ENCODE results near the gene ADGRG2.

Gene ADGRG2

GRCh38 chrX:18949944-18950301 lies 172.3 kb downstream of the ADGRG2 start:
- Histone ChIP-seq H3K4me3 (ENCODE audit: low read depth in 1 of 5, low read length in 5 of 5) (no peak overlapping the region), H3K36me3 (ENCODE audit: control insufficient read depth in 5 of 5, insufficient read depth in 5 of 5, low read length in 5 of 5) (peaks cover 0 to 24% (median 11%) of the 10 kb centered on the region in 5 donors), H3K9ac (ENCODE audit: low read length in 5 of 5) (no peak overlapping the region), H3K4me1 (ENCODE audit: control insufficient read depth in 5 of 5, insufficient read depth in 5 of 5, low read length in 5 of 5) (peaks cover 0 to 9% (median 2%) of the 10 kb centered on the region in 5 donors), H3K27ac (ENCODE audit: low read depth, low read length) (no peak overlapping the region), H3K27me3 (ENCODE audit: control insufficient read depth in 5 of 5, insufficient read depth in 4 of 5, low read length in 5 of 5) (peaks cover 0 to 5% (median 3%) of the 10 kb centered on the region in 5 donors), H3K9me3 (ENCODE audit: control insufficient read depth in 5 of 5, low read length in 5 of 5) (peaks cover 0 to 2% (median 0%) of the 10 kb centered on the region in 5 donors)

DNA sequence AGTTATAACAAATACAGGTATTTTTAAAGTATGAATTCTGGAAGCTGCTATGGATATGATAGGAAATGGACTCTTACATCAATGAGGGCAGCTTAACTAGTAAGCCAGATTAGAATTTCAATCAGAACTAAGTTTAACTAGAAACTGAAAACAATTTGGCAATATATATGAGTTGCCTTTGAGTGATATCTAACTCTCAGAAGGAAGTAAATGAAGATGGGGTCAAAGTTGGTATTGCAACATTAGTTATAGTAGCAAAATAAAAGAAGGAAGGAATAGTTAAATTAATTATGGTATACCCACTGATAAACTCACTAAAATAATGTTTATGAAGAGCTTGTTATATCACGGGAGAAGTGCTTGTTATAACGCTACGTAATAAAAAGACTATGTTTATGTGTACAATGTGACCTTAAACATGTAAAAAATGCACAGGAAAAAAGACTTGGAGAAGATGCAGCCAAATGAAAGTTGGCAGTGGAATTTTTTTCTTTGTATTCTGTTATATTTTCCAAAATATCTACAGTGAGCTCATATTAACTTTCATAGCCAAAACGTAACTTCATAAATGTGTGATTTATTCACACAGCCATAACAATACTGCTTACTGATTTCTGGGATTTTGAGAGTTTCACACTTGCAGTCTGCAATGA lies 172.9 kb downstream of the ADGRG2 start:
- peaks cover 0 to 14% (median 4%) of the 10 kb centered on the region in 5 donors for H3K4me1 ChIP-seq (ENCODE audit: control insufficient read depth in 5 of 5, insufficient read depth in 5 of 5, low read length in 5 of 5)
- H3K27me3 ChIP-seq (ENCODE audit: control insufficient read depth in 5 of 5, insufficient read depth in 4 of 5, low read length in 5 of 5) = peaks cover 0 to 5% (median 3%) of the 10 kb centered on the region in 5 donors
- H3K4me3 ChIP-seq (ENCODE audit: low read depth in 1 of 5, low read length in 5 of 5) = no peak overlapping the region
- H3K9me3 ChIP-seq (ENCODE audit: control insufficient read depth in 5 of 5, low read length in 5 of 5) = peaks cover 0 to 2% (median 0%) of the 10 kb centered on the region in 5 donors
- H3K9ac ChIP-seq (ENCODE audit: low read length in 5 of 5) = no peak overlapping the region
- H3K27ac ChIP-seq (ENCODE audit: low read depth, low read length) = no peak overlapping the region
- peaks cover 0 to 24% (median 11%) of the 10 kb centered on the region in 5 donors for H3K36me3 ChIP-seq (ENCODE audit: control insufficient read depth in 5 of 5, insufficient read depth in 5 of 5, low read length in 5 of 5)

- Histone ChIP-seq H3K9me3 (ENCODE audit: control insufficient read depth in 5 of 5, low read length in 5 of 5) (peaks cover 0 to 2% (median 0%) of the 10 kb centered on the region in 5 donors), H3K36me3 (ENCODE audit: control insufficient read depth in 5 of 5, insufficient read depth in 5 of 5, low read length in 5 of 5) (peaks cover 0 to 25% (median 15%) of the 10 kb centered on the region in 5 donors), H3K4me1 (ENCODE audit: control insufficient read depth in 5 of 5, insufficient read depth in 5 of 5, low read length in 5 of 5) (peaks cover 0 to 18% (median 4%) of the 10 kb centered on the region in 5 donors), H3K9ac (ENCODE audit: low read length in 5 of 5) (no peak overlapping the region), H3K27me3 (ENCODE audit: control insufficient read depth in 5 of 5, insufficient read depth in 4 of 5, low read length in 5 of 5) (peaks cover 0 to 5% (median 3%) of the 10 kb centered on the region in 5 donors), H3K4me3 (ENCODE audit: low read depth in 1 of 5, low read length in 5 of 5) (no peak overlapping the region), H3K27ac (ENCODE audit: low read depth, low read length) (no peak overlapping the region)
These were observed 175.7 kb downstream of the ADGRG2 start for GRCh38 chrX:18946611-18947010.

DNA sequence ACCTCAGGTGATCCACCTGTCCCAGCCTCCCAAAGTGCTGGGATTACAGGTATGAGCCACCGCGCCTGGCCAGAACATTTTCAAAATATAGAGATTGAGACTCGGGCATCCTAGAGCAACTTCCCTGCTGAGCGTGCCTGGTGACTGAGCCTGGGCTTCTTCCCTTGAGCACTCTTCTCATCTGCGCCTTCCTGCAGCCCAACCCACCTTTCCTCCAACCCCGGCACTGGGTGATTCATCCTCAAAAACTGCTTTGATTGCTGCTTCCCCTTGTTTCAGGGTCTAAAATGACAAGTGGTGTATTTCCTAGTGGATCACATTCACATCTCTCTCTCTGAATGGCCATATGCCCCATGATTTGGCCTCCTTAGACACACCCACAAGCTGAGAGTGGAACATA lies 176.1 kb downstream of the ADGRG2 start:
- no peak overlapping the region for H3K9ac ChIP-seq (ENCODE audit: low read length in 5 of 5)
- H3K27me3 ChIP-seq (ENCODE audit: control insufficient read depth in 5 of 5, insufficient read depth in 4 of 5, low read length in 5 of 5) = peaks cover 0 to 4% (median 3%) of the 10 kb centered on the region in 5 donors
- H3K9me3 ChIP-seq (ENCODE audit: control insufficient read depth in 5 of 5, low read length in 5 of 5) = peaks cover 0 to 2% (median 0%) of the 10 kb centered on the region in 5 donors
- H3K27ac ChIP-seq (ENCODE audit: low read depth, low read length) = no peak overlapping the region
- H3K4me3 ChIP-seq (ENCODE audit: low read depth in 1 of 5, low read length in 5 of 5) = no peak overlapping the region
- peaks cover 0 to 25% (median 15%) of the 10 kb centered on the region in 5 donors for H3K36me3 ChIP-seq (ENCODE audit: control insufficient read depth in 5 of 5, insufficient read depth in 5 of 5, low read length in 5 of 5)
- H3K4me1 ChIP-seq (ENCODE audit: control insufficient read depth in 5 of 5, insufficient read depth in 5 of 5, low read length in 5 of 5) = peaks cover 0 to 18% (median 4%) of the 10 kb centered on the region in 5 donors

- Histone ChIP-seq H3K27me3 (ENCODE audit: control insufficient read depth in 5 of 5, insufficient read depth in 4 of 5, low read length in 5 of 5) (peaks cover 0 to 3% (median 0%) of the 10 kb centered on the region in 5 donors), H3K9me3 (ENCODE audit: control insufficient read depth in 5 of 5, low read length in 5 of 5) (no peaks in the 10 kb centered on the region), H3K9ac (ENCODE audit: low read length in 5 of 5) (no peak overlapping the region), H3K4me3 (ENCODE audit: low read depth in 1 of 5, low read length in 5 of 5) (no peak overlapping the region), H3K4me1 (ENCODE audit: control insufficient read depth in 5 of 5, insufficient read depth in 5 of 5, low read length in 5 of 5) (peaks cover 0 to 18% (median 4%) of the 10 kb centered on the region in 5 donors), H3K36me3 (ENCODE audit: control insufficient read depth in 5 of 5, insufficient read depth in 5 of 5, low read length in 5 of 5) (peaks cover 0 to 25% (median 12%) of the 10 kb centered on the region in 5 donors), H3K27ac (ENCODE audit: low read depth, low read length) (peak overlapping the region; percentile 10)
These were observed 176.8 kb downstream of the ADGRG2 start for GRCh38 chrX:18945483-18945882.

GRCh38 chrX:18944482-18944881 lies 177.8 kb downstream of the ADGRG2 start:
- Histone ChIP-seq H3K27ac (ENCODE audit: low read depth, low read length) (peak overlapping the region; percentile 10), H3K9ac (ENCODE audit: low read length in 5 of 5) (no peak overlapping the region), H3K4me3 (ENCODE audit: low read depth in 1 of 5, low read length in 5 of 5) (peak overlapping the region in 1 of 5 donors; percentile 1), H3K4me1 (ENCODE audit: control insufficient read depth in 5 of 5, insufficient read depth in 5 of 5, low read length in 5 of 5) (peaks cover 0 to 18% (median 4%) of the 10 kb centered on the region in 5 donors), H3K9me3 (ENCODE audit: control insufficient read depth in 5 of 5, low read length in 5 of 5) (no peaks in the 10 kb centered on the region), H3K36me3 (ENCODE audit: control insufficient read depth in 5 of 5, insufficient read depth in 5 of 5, low read length in 5 of 5) (peaks cover 0 to 26% (median 11%) of the 10 kb centered on the region in 5 donors), H3K27me3 (ENCODE audit: control insufficient read depth in 5 of 5, insufficient read depth in 4 of 5, low read length in 5 of 5) (peaks cover 0 to 4% (median 0%) of the 10 kb centered on the region in 5 donors)

GRCh38 chrX:18941896-18942295 lies 180.4 kb downstream of the ADGRG2 start:
- no peak overlapping the region for H3K27ac ChIP-seq (ENCODE audit: low read depth, low read length)
- peaks cover 0 to 4% (median 3%) of the 10 kb centered on the region in 5 donors for H3K27me3 ChIP-seq (ENCODE audit: control insufficient read depth in 5 of 5, insufficient read depth in 4 of 5, low read length in 5 of 5)
- peaks cover 0 to 18% (median 4%) of the 10 kb centered on the region in 5 donors for H3K4me1 ChIP-seq (ENCODE audit: control insufficient read depth in 5 of 5, insufficient read depth in 5 of 5, low read length in 5 of 5)
- H3K9me3 ChIP-seq (ENCODE audit: control insufficient read depth in 5 of 5, low read length in 5 of 5) = no peaks in the 10 kb centered on the region
- no peak overlapping the region for H3K4me3 ChIP-seq (ENCODE audit: low read depth in 1 of 5, low read length in 5 of 5)
- H3K9ac ChIP-seq (ENCODE audit: low read length in 5 of 5) = no peak overlapping the region
- peaks cover 0 to 38% (median 18%) of the 10 kb centered on the region in 5 donors for H3K36me3 ChIP-seq (ENCODE audit: control insufficient read depth in 5 of 5, insufficient read depth in 5 of 5, low read length in 5 of 5)

Data from subcutaneous abdominal adipose tissue (tissue), 5 donors.